Endodermal cell (in vitro differentiated cells): ENCODE measurements around the gene OPRM1. TPM values are rescaled to one million over a fixed set of nuclear protein-coding genes. Genes with fewer than 3 reads are reported as not detected.

ENCODE experiments used
- DNase-seq: peaks from one replicate; pipeline ENCODE4 v3.0.0-alpha.2; 2017
- H3K27ac ChIP-seq: 2 replicates; pipeline ENCODE4 v1.5.1; 2013; ENCODE audit warnings: mild to moderate bottlenecking, low read depth, low read length, moderate library complexity
- H3K27me3 ChIP-seq: 2 replicates; pipeline ENCODE4 v1.6.1; 2013; ENCODE audit warnings: mild to moderate bottlenecking, low read length, moderate library complexity; ENCODE audit not compliant: insufficient read depth, control insufficient read depth, poor library complexity, severe bottlenecking
- H3K36me3 ChIP-seq: 2 replicates; pipeline ENCODE4 v1.7.0; 2013; ENCODE audit warnings: mild to moderate bottlenecking, low read length, moderate library complexity; ENCODE audit not compliant: control insufficient read depth, insufficient read depth
- H3K4me1 ChIP-seq: one replicate; pipeline ENCODE4 v1.7.0; 2013; ENCODE audit warnings: low read length; ENCODE audit not compliant: control insufficient read depth, insufficient read depth
- H3K4me3 ChIP-seq: 2 replicates; pipeline ENCODE4 v1.5.1; 2013; ENCODE audit warnings: mild to moderate bottlenecking, low read length, moderate library complexity
- H3K9ac ChIP-seq: 2 replicates; pipeline ENCODE4 v1.6.1; 2013; ENCODE audit warnings: mild to moderate bottlenecking, low read length, moderate library complexity; ENCODE audit not compliant: poor library complexity, severe bottlenecking; ENCODE audit errors: extremely low read depth
- H3K9me3 ChIP-seq: 2 replicates; pipeline ENCODE4 v1.6.1; 2013; ENCODE audit warnings: mild to moderate bottlenecking, low read length, moderate library complexity; ENCODE audit not compliant: control insufficient read depth
- H3K27ac Mint-ChIP-seq: 2 replicates; pipeline ENCODE4 v1.8.0; 2020; ENCODE audit warnings: mixed read lengths
- H3K27me3 Mint-ChIP-seq: 2 replicates; pipeline ENCODE4 v1.8.0; 2021; ENCODE audit warnings: mild to moderate bottlenecking, mixed read lengths; ENCODE audit not compliant: insufficient read depth
- H3K36me3 Mint-ChIP-seq: 2 replicates; pipeline ENCODE4 v1.8.0; 2020; ENCODE audit warnings: low read depth, mixed read lengths
- H3K4me1 Mint-ChIP-seq: 2 replicates; pipeline ENCODE4 v1.8.0; 2020; ENCODE audit warnings: mixed read lengths
- H3K4me3 Mint-ChIP-seq: 2 replicates; pipeline ENCODE4 v1.8.0; 2020; ENCODE audit warnings: mild to moderate bottlenecking, moderate library complexity, mixed read lengths
- H3K9me3 Mint-ChIP-seq: 2 replicates; pipeline ENCODE4 v1.8.0; 2020; ENCODE audit warnings: mild to moderate bottlenecking, mixed read lengths
- CTCF ChIP-seq: fragments of 200-600 bp; sonication (generic); conservative IDR thresholded peaks from 2 replicates; pipeline ENCODE4 v1.5.0; 2021; ENCODE audit warnings: antibody characterized with exemption, mild to moderate bottlenecking
- WGBS, 2 experiments: methylation state at CpG; one replicate each; pipeline versions ENCODE4 v1.1.5 to v1.1.7; 2013; ENCODE audit warnings: missing lambda C conversion rate in 2 of 2, mixed read lengths in 1 of 2; ENCODE audit not compliant: insufficient coverage in 1 of 2, insufficient read length in 1 of 2; 5-methylcytosine and 5-hydroxymethylcytosine counted together
- total RNA-seq, 2 donors: library from RNA; stranded (reverse); fragmentation: NEBNext Ultra II Directional in 1 of 2; extraction: Animal tissue kit (Norgen Biotek cat#: 25700) in 1 of 2; gene quantifications; 2 replicates in 1 of 2; 3 replicates in 1 of 2; pipeline ENCODE4 v1.2.1, GENCODE V29; 2021

The OPRM1 gene
- total RNA-seq, 2 donors from 2014 or later, result not detected

GRCh38 chr6:154295733-154296132 is 256.7 kb downstream of the OPRM1 start:
- Mint-ChIP-seq H3K27ac (no peak overlapping the region), H3K27me3 (no peaks in the 10 kb centered on the region), H3K36me3 (no peaks in the 10 kb centered on the region), H3K9me3 (no peaks in the 10 kb centered on the region), H3K4me1 (peaks cover 7% of the 10 kb centered on the region), H3K4me3 (no peak overlapping the region)
- H3K9me3 ChIP-seq, result no peaks in the 10 kb centered on the region
- no peaks in the 10 kb centered on the region for H3K27me3 ChIP-seq
- WGBS, 2 experiments, result 52% methylated on average over 4 of the region's 4 CpGs; no CpG with 5 or more reads in 1 of the 2 experiments
- no peak overlapping the region for H3K9ac ChIP-seq
- no peak for DNase-seq
- H3K4me3 ChIP-seq, result no peak overlapping the region
- no peak for TF ChIP-seq CTCF
- H3K27ac ChIP-seq, result no peak overlapping the region
- peaks cover 6% of the 10 kb centered on the region for H3K4me1 ChIP-seq
- H3K36me3 ChIP-seq, result no peaks in the 10 kb centered on the region
